Loucy (cell line): Measurements from ENCODE around the gene CDH8.

Source experiments
- CTCF ChIP-seq: fragments of 200-600 bp; sonication (generic); conservative IDR thresholded peaks from 2 replicates; pipeline ENCODE4 v1.5.1; 2014; ENCODE audit warnings: mild to moderate bottlenecking, antibody characterized with exemption, low read length
- EZH2phosphoT487 ChIP-seq: fragments of 200-600 bp; IDR thresholded peaks from 2 replicates; pipeline ENCODE4 v1.6.1; 2018; ENCODE audit warnings: antibody characterized with exemption, mild to moderate bottlenecking, moderate library complexity, borderline replicate concordance

GRCh38 chr16:61817583-61818278 lies 218.5 kb downstream of the CDH8 start:
- no peak for TF ChIP-seq CTCF
- no peak for TF ChIP-seq EZH2phosphoT487
